VCaP (cell line): ENCODE results near the gene MRRF.

Experiments
- H3K27ac ChIP-seq: fragments of 450-650 bp; 2 replicates; pipeline ENCODE4 v1.5.1; 2017
- CTCF ChIP-seq: fragments of 450-650 bp; conservative IDR thresholded peaks from 2 replicates; pipeline ENCODE4 v1.5.1; 2017; ENCODE audit warnings: mild to moderate bottlenecking, moderate library complexity

Gene MRRF

GRCh38 chr9:122248448-122248865, 16.2 kb upstream of the MRRF start:
- no peak for TF ChIP-seq CTCF
- peak overlapping the region; percentile 52 for H3K27ac ChIP-seq

- TF ChIP-seq CTCF = no peak
- no peak overlapping the region for H3K27ac ChIP-seq
Measured at GRCh38 chr9:122251351-122251750, 13.3 kb upstream of the MRRF start.

- TF ChIP-seq CTCF = no peak
- no peak overlapping the region for H3K27ac ChIP-seq
Measured at GRCh38 chr9:122252796-122253195, 11.9 kb upstream of the MRRF start.

GRCh38 chr9:122254761-122255160, 9.9 kb upstream of the MRRF start:
- TF ChIP-seq CTCF = no peak
- no peak overlapping the region for H3K27ac ChIP-seq

GRCh38 chr9:122256206-122256605, 8.5 kb upstream of the MRRF start:
- H3K27ac ChIP-seq = no peak overlapping the region
- no peak for TF ChIP-seq CTCF

GRCh38 chr9:122258886-122259415, 5.7 kb upstream of the MRRF start:
- no peak for TF ChIP-seq CTCF

GRCh38 chr9:122261469-122261881, 3.2 kb upstream of the MRRF start:
- no peak for TF ChIP-seq CTCF
- peak overlapping the region; percentile 93 for H3K27ac ChIP-seq

More at GRCh38 chr9:122258886-122259415, 5.7 kb upstream of the MRRF start:
- no peak overlapping the region for H3K27ac ChIP-seq
